ENCODE results near the gene SOCS3.

The SOCS3 gene

GRCh38 chr17:78348055-78348770 is 11.7 kb downstream of the SOCS3 start:
- H3K9ac ChIP-seq (ENCODE audit: low read length in 2 of 2), result no peak overlapping the region

GRCh38 chr17:78347453-78347852 is 12.4 kb downstream of the SOCS3 start:
- no peaks in the 10 kb centered on the region for H3K27me3 ChIP-seq (ENCODE audit: control insufficient read depth in 1 of 2, insufficient read depth in 2 of 2, low read length in 2 of 2)
- H3K27ac ChIP-seq (ENCODE audit: low read length), result no peak overlapping the region
- no peaks in the 10 kb centered on the region for H3K9me3 ChIP-seq (ENCODE audit: control insufficient read depth in 2 of 2, low read length in 2 of 2)
- peaks cover 42% of the 10 kb centered on the region for H3K4me1 ChIP-seq (ENCODE audit: control insufficient read depth, insufficient read depth, low read length)
- H3K36me3 ChIP-seq (ENCODE audit: control insufficient read depth in 2 of 2, insufficient read depth in 2 of 2, low read length in 2 of 2), result no peaks in the 10 kb centered on the region
- H3K4me3 ChIP-seq (ENCODE audit: low read length in 2 of 2), result no peak overlapping the region
- H3K9ac ChIP-seq (ENCODE audit: low read length in 2 of 2), result no peak overlapping the region

More at GRCh38 chr17:78348055-78348770, 11.7 kb downstream of the SOCS3 start:
- H3K4me3 ChIP-seq (ENCODE audit: low read length in 2 of 2), result no peak overlapping the region
- H3K27me3 ChIP-seq (ENCODE audit: control insufficient read depth in 1 of 2, insufficient read depth in 2 of 2, low read length in 2 of 2), result no peaks in the 10 kb centered on the region
- peaks cover 39% of the 10 kb centered on the region for H3K4me1 ChIP-seq (ENCODE audit: control insufficient read depth, insufficient read depth, low read length)
- H3K9me3 ChIP-seq (ENCODE audit: control insufficient read depth in 2 of 2, low read length in 2 of 2), result no peaks in the 10 kb centered on the region
- H3K36me3 ChIP-seq (ENCODE audit: control insufficient read depth in 2 of 2, insufficient read depth in 2 of 2, low read length in 2 of 2), result no peaks in the 10 kb centered on the region
- no peak overlapping the region for H3K27ac ChIP-seq (ENCODE audit: low read length)

GRCh38 chr17:78346605-78347250 is 13.1 kb downstream of the SOCS3 start:
- Histone ChIP-seq H3K4me1 (ENCODE audit: control insufficient read depth, insufficient read depth, low read length) (peaks cover 40% of the 10 kb centered on the region), H3K27me3 (ENCODE audit: control insufficient read depth in 1 of 2, insufficient read depth in 2 of 2, low read length in 2 of 2) (no peaks in the 10 kb centered on the region), H3K9me3 (ENCODE audit: control insufficient read depth in 2 of 2, low read length in 2 of 2) (no peaks in the 10 kb centered on the region), H3K4me3 (ENCODE audit: low read length in 2 of 2) (no peak overlapping the region), H3K27ac (ENCODE audit: low read length) (no peak overlapping the region), H3K36me3 (ENCODE audit: control insufficient read depth in 2 of 2, insufficient read depth in 2 of 2, low read length in 2 of 2) (no peaks in the 10 kb centered on the region), H3K9ac (ENCODE audit: low read length in 2 of 2) (no peak overlapping the region)

- Histone ChIP-seq H3K27me3 (ENCODE audit: control insufficient read depth in 1 of 2, insufficient read depth in 2 of 2, low read length in 2 of 2) (no peaks in the 10 kb centered on the region), H3K9ac (ENCODE audit: low read length in 2 of 2) (no peak overlapping the region)
Measured at GRCh38 chr17:78345791-78346494, 13.9 kb downstream of the SOCS3 start.

GRCh38 chr17:78345172-78345571 is 14.7 kb downstream of the SOCS3 start:
- H3K36me3 ChIP-seq (ENCODE audit: control insufficient read depth in 2 of 2, insufficient read depth in 2 of 2, low read length in 2 of 2), result no peaks in the 10 kb centered on the region
- H3K9ac ChIP-seq (ENCODE audit: low read length in 2 of 2), result no peak overlapping the region
- H3K4me1 ChIP-seq (ENCODE audit: control insufficient read depth, insufficient read depth, low read length), result peaks cover 35% of the 10 kb centered on the region
- no peak overlapping the region for H3K4me3 ChIP-seq (ENCODE audit: low read length in 2 of 2)
- no peaks in the 10 kb centered on the region for H3K9me3 ChIP-seq (ENCODE audit: control insufficient read depth in 2 of 2, low read length in 2 of 2)
- H3K27me3 ChIP-seq (ENCODE audit: control insufficient read depth in 1 of 2, insufficient read depth in 2 of 2, low read length in 2 of 2), result no peaks in the 10 kb centered on the region
- no peak overlapping the region for H3K27ac ChIP-seq (ENCODE audit: low read length)

More at GRCh38 chr17:78345791-78346494, 13.9 kb downstream of the SOCS3 start:
- Histone ChIP-seq H3K27ac (ENCODE audit: low read length) (no peak overlapping the region), H3K4me1 (ENCODE audit: control insufficient read depth, insufficient read depth, low read length) (peaks cover 38% of the 10 kb centered on the region), H3K4me3 (ENCODE audit: low read length in 2 of 2) (no peak overlapping the region), H3K9me3 (ENCODE audit: control insufficient read depth in 2 of 2, low read length in 2 of 2) (no peaks in the 10 kb centered on the region), H3K36me3 (ENCODE audit: control insufficient read depth in 2 of 2, insufficient read depth in 2 of 2, low read length in 2 of 2) (no peaks in the 10 kb centered on the region)

- Histone ChIP-seq H3K4me3 (ENCODE audit: low read length in 2 of 2) (no peak overlapping the region), H3K9me3 (ENCODE audit: control insufficient read depth in 2 of 2, low read length in 2 of 2) (no peaks in the 10 kb centered on the region), H3K27me3 (ENCODE audit: control insufficient read depth in 1 of 2, insufficient read depth in 2 of 2, low read length in 2 of 2) (no peaks in the 10 kb centered on the region), H3K4me1 (ENCODE audit: control insufficient read depth, insufficient read depth, low read length) (peaks cover 35% of the 10 kb centered on the region), H3K9ac (ENCODE audit: low read length in 2 of 2) (no peak overlapping the region), H3K36me3 (ENCODE audit: control insufficient read depth in 2 of 2, insufficient read depth in 2 of 2, low read length in 2 of 2) (no peaks in the 10 kb centered on the region), H3K27ac (ENCODE audit: low read length) (no peak overlapping the region)
Measured at GRCh38 chr17:78344666-78345065, 15.2 kb downstream of the SOCS3 start.

GRCh38 chr17:78343543-78344201 is 16.2 kb downstream of the SOCS3 start:
- H3K36me3 ChIP-seq (ENCODE audit: control insufficient read depth in 2 of 2, insufficient read depth in 2 of 2, low read length in 2 of 2), result no peaks in the 10 kb centered on the region
- peak overlapping the region; percentile 55 to 81 for H3K9ac ChIP-seq (ENCODE audit: low read length in 2 of 2)
- H3K27me3 ChIP-seq (ENCODE audit: control insufficient read depth in 1 of 2, insufficient read depth in 2 of 2, low read length in 2 of 2), result no peaks in the 10 kb centered on the region
- H3K4me1 ChIP-seq (ENCODE audit: control insufficient read depth, insufficient read depth, low read length), result peaks cover 35% of the 10 kb centered on the region
- peak overlapping the region in 1 of 2 donors; percentile 67 for H3K4me3 ChIP-seq (ENCODE audit: low read length in 2 of 2)
- H3K27ac ChIP-seq (ENCODE audit: low read length), result peak overlapping the region; percentile 91
- no peaks in the 10 kb centered on the region for H3K9me3 ChIP-seq (ENCODE audit: control insufficient read depth in 2 of 2, low read length in 2 of 2)

- Histone ChIP-seq H3K27me3 (ENCODE audit: control insufficient read depth in 1 of 2, insufficient read depth in 2 of 2, low read length in 2 of 2) (no peaks in the 10 kb centered on the region), H3K27ac (ENCODE audit: low read length) (peak overlapping the region; percentile 91), H3K9me3 (ENCODE audit: control insufficient read depth in 2 of 2, low read length in 2 of 2) (no peaks in the 10 kb centered on the region), H3K4me1 (ENCODE audit: control insufficient read depth, insufficient read depth, low read length) (peaks cover 35% of the 10 kb centered on the region), H3K4me3 (ENCODE audit: low read length in 2 of 2) (peak overlapping the region; percentile 37 to 67), H3K9ac (ENCODE audit: low read length in 2 of 2) (peak overlapping the region; percentile 55 to 81), H3K36me3 (ENCODE audit: control insufficient read depth in 2 of 2, insufficient read depth in 2 of 2, low read length in 2 of 2) (no peaks in the 10 kb centered on the region)
Measured at GRCh38 chr17:78343187-78343542, 16.7 kb downstream of the SOCS3 start.

GRCh38 chr17:78342449-78343186 is 17.3 kb downstream of the SOCS3 start:
- no peaks in the 10 kb centered on the region for H3K27me3 ChIP-seq (ENCODE audit: control insufficient read depth in 1 of 2, insufficient read depth in 2 of 2, low read length in 2 of 2)
- H3K4me3 ChIP-seq (ENCODE audit: low read length in 2 of 2), result peak overlapping the region; percentile 42 to 67
- H3K9me3 ChIP-seq (ENCODE audit: control insufficient read depth in 2 of 2, low read length in 2 of 2), result no peaks in the 10 kb centered on the region
- H3K9ac ChIP-seq (ENCODE audit: low read length in 2 of 2), result peak overlapping the region; percentile 55 to 81
- peak overlapping the region; percentile 91 for H3K27ac ChIP-seq (ENCODE audit: low read length)
- peaks cover 35% of the 10 kb centered on the region for H3K4me1 ChIP-seq (ENCODE audit: control insufficient read depth, insufficient read depth, low read length)
- no peaks in the 10 kb centered on the region for H3K36me3 ChIP-seq (ENCODE audit: control insufficient read depth in 2 of 2, insufficient read depth in 2 of 2, low read length in 2 of 2)
